IPS-18c (cell line): ENCODE measurements around the gene TMEM191B.
"Not testable (repeated sequence)": the region's sequence is repeated elsewhere in the genome, so short reads cannot be mapped to it uniquely, and the experiment has no call there.

Experiments
- H3K4me3 ChIP-seq: 2 replicates; pipeline ENCODE4 v1.7.0; 2013; ENCODE audit warnings: low read depth, mild to moderate bottlenecking, low read length, moderate library complexity; ENCODE audit not compliant: insufficient read depth
- H3K9me3 ChIP-seq: one replicate; pipeline ENCODE4 v1.6.1; 2013; ENCODE audit warnings: mild to moderate bottlenecking, low read length, moderate library complexity; ENCODE audit not compliant: control insufficient read depth, insufficient read depth

Gene TMEM191B

DNA sequence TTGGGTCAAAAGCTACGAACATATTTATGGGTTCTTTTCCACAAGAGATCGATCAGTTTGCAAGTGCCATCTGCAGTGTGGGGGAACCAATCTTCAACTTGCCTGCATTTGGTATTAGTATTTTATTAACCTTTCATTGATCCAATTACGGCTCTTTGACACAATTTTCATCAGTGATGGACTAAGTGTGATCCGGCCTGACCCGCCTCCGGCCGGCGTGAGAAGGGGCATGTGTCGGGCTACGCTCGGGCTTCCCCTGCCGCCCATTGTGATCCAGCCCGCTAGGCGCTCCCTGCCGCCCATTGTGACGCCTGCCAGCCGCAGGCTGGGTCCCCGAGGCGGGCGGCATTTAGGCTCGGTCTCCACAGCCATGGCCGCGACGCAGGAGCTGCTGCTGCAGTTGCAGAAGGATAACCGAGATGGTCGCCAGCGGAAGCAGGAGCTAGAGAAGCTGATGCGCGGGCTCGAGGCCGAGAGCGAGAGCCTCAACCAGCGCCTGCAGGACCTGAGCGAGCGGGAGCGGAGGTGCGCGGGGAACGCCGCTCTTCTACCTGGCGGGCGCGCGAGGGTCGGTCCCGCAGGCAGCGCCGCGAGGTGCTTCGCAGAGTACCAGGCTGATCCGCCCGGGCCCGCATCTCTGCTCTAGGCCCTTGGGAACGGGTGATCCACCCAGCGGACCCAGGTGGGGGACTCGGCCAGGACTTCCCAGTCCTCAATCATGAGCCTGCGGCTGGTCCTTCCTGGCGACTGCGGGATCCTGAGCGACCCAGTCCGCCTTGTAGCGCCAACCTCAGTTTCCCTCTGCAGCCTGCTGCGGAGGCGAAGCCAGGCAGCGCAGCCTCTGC is at the start of gene TMEM191B:
Gene TMEM191B, plus strand, starts transcription at position 51 of the 845 bp plus-strand sequence. Its CDS starts 179 bp downstream, at position 230.
- peak within 1 kb of the TSS; percentile 24; the same call in 1 of the 2 replicates for H3K4me3 ChIP-seq
- H3K9me3 ChIP-seq = not testable (repeated sequence)

DNA sequence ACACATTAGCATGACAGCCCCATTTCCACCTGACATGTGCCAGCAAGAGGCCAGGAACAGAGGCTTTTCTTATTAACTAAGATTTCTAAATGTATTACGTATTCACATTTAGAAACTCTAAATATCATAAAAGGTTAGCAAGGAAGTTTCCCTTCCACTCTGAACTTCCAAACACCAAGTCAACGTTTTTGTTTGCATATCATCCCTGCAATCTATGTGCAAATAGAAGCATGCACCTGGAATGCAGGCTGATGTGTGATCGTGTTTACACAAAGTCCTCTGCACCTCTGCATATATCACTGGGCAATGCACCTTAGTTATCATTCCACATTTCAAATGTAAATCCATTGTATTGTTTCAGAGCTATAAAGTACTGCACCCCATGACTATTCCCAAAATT is 31.4 kb upstream of the TMEM191B start:
- H3K4me3 ChIP-seq, H3K9me3 ChIP-seq: not testable (repeated sequence)

DNA sequence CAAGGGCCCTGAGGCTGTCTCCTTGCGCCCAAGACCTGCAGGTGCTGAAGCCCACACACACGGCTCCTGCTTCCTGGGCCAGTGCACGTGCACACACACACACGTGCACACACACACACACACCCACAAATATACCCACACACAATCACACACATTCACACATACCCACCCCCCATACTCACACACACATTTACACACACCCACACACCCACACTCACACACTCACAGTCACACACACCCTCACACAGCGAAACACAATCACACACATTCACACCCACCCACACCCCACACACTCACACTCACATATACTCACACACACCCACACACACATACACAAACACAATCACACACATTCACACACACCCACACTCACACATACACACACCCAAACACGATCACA is 16.3 kb upstream of the TMEM191B start:
- H3K4me3 ChIP-seq, H3K9me3 ChIP-seq: not testable (repeated sequence)

DNA sequence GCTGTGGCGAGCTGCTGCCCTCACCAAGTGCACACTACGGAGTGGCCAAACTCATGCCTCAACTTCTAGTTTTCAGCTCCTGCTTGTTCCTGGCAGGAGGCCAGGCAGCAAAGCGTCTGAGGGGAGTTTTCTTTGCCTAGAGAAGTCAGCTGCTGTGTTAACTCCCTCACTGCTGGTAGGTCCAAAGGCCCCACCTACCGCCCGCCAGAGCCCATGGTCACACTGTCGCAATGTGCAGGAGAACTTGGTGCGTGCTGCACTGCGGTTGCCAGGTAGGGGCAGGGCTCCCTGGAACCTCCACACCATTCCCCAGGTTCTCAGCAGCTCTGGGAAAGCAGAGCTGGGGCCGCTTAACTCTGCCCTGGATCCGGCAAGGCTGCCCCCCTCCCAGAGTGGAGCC is 15.2 kb upstream of the TMEM191B start:
- not testable (repeated sequence) for H3K9me3 ChIP-seq

DNA sequence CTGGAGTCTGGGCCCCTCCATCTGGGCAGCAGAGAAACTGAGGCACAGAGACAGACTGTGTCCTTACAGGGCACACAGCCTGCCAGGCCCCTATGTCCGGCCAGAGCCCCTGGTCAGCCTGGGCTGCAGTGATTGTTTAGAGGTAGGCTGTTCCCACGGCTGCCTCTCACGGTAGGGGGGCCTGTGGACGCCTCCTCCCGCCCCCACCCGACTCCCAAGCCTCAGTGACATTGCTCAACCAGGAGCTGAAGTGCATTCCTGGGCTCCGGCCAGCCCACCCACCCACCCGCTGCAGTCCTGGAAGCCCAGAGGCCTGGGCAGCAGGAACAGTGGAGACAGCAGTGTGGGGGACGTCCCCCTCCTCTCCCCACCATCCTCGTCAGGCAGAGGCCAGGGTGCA is 14.1 kb upstream of the TMEM191B start:
- H3K4me3 ChIP-seq, H3K9me3 ChIP-seq: not testable (repeated sequence)

More for the DNA sequence above, 15.2 kb upstream of the TMEM191B start:
- H3K4me3 ChIP-seq = not testable (repeated sequence)

DNA sequence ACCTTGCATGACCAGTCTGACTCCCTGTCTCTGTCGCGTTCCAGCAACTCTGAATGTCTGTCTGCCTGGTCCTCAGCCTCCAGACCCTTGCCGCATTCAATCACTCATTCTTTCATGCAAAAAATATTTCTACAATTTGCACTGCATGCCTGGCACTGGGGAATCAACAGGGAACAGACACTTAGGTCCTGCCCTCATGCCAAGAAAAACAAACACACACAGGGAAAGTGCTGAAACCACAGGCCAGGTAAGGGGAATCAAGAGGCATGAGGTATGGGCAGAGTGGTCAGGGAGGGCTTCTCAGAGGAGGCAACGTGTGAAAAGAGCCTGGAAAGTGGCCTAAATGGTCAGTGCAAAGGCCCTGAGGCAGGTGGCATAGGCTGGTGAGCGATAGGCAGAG is 9.5 kb upstream of the TMEM191B start, which contains the start of gene GGTLC3:
Gene GGTLC3, minus strand, starts transcription at position 101 of the 400 bp plus-strand sequence. CDS start 264 bp downstream, outside the sequence.
- H3K9me3 ChIP-seq = not testable (repeated sequence)

DNA sequence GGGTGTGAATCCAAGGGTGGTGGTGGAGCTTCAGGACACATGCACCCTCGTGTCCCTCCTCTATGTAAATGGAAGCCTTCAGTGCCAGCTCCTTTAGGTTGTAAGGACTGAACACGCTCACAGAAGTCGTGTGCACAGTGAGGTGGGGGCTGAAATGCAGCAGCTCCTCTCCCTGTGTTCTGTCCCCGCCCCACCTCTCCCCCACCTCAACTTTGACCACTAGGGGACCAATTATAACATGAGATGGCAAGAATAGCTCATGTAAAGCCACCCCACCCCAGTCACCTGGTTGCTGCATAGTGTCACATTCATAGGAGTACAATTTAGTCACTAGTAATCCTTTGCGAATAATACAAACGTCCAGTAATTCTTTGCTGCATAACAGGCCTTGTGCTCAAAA is 4.8 kb upstream of the TMEM191B start:
- H3K9me3 ChIP-seq, H3K4me3 ChIP-seq: not testable (repeated sequence)

More for the DNA sequence above, 9.5 kb upstream of the TMEM191B start, which contains the start of gene GGTLC3:
- not testable (repeated sequence) for H3K4me3 ChIP-seq

DNA sequence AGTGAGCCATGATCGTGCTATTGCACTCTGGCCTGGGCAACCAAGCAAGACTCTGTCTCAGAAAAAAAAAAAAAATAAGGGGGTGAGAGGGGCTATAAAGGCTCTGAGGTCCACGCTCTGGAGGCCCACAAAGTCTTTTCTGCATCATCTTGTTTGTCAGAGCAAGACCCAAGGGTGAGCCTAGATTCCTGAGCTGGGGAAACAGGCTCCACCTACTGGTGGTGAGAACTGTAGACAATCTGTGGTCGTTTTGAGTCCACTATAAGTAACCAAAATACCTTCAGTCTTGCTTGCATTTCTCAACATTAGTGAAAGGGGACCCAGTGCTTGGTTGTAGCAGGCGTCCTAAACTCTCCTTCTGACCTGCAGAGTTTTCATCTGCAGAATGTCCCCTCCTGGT is 4.3 kb upstream of the TMEM191B start:
- not testable (repeated sequence) for H3K9me3 ChIP-seq, H3K4me3 ChIP-seq

DNA sequence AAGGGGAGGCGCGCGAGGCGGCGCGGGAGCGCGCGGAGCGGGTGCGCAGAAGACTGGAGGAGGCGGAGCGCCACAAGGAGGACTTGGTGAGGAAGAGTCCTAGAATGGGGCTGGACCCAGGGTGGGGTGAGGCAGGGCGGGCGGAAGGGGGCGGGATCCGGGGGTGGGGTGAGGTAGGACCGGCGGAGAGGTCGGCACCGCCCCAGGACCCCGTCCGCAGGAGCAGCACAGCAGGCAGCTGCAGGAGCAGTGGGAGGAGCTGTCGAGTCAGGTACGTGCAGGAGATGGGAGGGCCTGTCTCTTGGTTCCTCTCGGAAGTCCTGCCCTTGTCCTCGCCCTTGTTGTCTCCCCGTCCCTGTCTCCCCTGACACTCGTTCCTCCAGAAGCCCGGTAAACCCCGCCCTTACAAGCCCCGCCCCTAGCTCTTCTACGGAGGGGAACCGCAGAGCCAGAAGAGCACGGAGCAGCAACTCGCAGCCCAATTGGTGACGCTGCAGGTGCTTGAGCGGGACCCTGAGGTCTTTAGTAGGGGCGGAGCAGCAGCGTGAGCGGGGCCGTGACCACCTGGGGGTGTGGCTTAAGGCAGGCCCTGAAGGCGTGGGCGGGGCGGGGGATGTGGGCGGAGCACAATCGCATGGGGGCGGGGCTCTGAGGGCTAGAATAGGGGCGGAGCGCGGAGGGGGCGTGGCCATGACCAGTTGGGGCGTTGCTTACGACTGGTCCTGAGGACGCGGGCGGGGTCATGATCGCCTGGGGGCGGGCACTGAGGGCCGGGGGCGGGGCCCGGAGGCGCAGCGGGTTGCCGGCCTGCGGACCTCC is 1.2 kb downstream of the TMEM191B start:
- H3K9me3 ChIP-seq = not testable (repeated sequence)
- peak overlapping the region; percentile 31; the same call in 1 of the 2 replicates for H3K4me3 ChIP-seq

DNA sequence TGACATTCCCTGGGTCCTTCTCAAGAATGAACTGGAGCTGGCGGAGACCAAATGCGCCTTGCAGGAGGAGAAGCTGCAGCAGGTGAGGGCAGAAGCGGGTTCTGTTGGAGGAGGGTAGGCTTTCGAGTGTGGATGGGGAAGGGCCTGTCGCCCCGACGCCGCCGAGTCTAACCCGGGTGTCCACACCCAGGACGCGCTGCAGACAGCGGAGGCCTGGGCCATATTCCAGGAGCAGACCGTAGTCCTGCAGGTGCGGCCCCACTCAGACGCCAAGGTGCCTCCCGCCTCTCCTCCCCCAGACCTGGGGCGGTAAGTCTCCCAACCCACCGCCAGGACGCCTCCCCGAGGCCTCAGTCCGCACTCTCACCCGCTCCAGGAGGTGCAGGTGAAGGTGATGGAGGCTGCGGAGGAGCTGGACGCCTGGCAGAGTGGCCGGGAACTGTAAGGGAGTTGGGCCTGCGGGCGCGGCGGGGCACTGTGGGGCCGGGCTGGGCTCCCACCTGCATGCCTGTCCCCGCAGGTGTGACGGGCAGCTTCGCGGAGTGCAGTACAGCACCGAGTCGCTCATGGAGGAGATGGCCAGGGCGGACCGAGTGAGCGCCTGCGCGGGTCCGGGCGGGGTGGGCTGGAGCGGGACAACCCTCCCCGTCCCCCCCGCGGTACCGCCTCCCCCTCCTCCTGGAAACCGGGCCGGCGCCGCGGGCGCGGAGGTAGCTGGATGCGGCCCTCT is 2.0 kb downstream of the TMEM191B start:
- not testable (repeated sequence) for H3K9me3 ChIP-seq, H3K4me3 ChIP-seq

DNA sequence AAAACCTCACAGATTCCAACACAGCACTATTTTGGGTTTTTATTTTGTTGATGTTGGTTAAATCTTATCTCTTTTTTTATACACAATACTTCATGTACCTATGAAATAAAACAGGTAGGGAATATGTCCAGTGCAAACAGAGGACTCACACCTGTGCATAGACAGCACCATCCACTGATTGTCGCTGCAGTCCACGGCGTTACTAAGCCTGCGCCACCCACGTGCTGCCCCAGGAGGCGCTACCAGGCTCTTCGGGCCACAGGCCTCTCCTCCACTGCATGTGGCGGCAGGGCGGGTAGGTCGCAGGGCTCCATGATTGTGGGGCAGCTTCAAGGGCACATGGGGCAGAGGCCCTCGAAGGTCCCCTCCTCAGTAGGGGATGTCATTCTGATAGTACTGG is 6.0 kb downstream of the TMEM191B start:
- H3K4me3 ChIP-seq, H3K9me3 ChIP-seq: not testable (repeated sequence)

DNA sequence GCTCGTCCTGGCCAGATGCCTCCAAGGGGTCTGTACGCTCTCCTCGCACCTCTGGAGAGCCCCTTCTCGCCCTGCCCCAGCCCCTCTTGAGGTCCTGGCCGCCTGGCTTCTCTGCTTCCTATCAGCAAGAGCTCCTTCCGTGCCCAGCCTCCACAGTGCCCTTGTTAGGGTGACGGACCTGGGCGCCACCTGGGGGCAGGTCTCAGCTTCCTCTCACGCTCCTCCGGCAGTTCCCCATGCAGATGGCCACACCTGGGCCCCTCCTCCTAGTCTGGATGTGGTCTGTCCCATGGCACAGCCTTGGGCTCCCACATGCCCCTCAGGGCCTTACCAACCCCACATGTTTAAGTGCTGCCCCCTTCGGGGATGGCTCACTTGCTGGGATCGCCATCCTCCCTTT is 6.7 kb downstream of the TMEM191B start:
- not testable (repeated sequence) for H3K4me3 ChIP-seq, H3K9me3 ChIP-seq

DNA sequence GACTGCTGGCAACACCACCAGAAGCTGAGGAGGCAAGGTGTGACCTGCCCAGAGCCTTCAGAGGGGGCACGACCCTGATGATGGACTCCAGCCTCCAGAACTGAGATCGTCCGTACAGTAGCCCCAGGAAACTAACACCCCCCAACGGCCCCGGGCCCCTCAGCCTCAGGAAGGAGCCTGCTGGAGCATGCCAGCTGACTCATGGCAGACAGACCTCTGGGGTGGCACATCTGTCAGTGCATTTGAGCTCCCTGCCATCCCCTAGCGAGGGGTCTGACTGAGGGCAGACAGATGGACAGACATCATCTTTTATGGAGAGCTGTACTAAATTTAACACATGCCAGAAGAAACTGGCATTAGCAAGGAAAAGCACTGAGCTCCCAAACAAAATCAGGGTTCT is 12.4 kb downstream of the TMEM191B start:
- H3K4me3 ChIP-seq, H3K9me3 ChIP-seq: not testable (repeated sequence)

DNA sequence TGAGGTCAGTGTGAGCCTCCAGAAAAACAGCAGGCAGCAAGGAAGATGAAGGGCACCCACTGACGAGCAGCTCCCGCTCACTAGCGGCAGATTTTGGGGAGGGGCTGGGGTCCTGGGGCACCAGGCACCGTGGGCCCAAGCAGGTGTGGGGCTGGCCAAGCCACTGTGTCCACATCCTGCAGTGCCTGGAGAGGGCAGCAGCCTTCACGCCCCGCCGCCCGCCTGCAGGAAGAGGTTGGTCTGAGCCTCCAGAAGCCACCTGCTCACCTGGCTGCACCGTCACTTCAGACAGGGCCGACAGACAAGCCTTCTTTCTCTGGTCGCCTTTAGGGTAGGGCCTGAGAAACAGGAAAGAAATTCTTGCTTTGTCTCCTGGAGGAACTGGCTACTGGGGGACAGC is 15.8 kb downstream of the TMEM191B start:
- H3K4me3 ChIP-seq, H3K9me3 ChIP-seq: not testable (repeated sequence)

DNA sequence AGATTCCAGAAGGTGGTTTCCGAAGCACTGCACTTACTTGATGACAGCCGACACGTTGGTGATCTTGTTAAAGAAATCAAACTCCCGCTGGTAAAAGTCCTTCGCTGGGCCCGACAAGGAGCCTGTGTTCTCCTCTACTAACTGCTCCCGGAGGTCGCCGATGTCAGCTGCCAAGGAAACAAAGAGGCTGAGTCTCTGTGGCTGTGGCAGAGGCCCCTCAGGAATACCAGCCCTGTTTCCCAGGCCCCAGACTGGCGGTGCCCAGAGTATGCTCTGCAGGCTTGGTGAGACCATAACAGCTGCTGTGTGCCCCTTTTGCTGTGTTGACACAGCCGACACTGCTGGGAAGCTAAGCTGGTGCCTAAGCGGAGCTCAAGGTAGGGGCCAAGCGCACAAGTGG is 17.0 kb downstream of the TMEM191B start:
- not testable (repeated sequence) for H3K4me3 ChIP-seq, H3K9me3 ChIP-seq

DNA sequence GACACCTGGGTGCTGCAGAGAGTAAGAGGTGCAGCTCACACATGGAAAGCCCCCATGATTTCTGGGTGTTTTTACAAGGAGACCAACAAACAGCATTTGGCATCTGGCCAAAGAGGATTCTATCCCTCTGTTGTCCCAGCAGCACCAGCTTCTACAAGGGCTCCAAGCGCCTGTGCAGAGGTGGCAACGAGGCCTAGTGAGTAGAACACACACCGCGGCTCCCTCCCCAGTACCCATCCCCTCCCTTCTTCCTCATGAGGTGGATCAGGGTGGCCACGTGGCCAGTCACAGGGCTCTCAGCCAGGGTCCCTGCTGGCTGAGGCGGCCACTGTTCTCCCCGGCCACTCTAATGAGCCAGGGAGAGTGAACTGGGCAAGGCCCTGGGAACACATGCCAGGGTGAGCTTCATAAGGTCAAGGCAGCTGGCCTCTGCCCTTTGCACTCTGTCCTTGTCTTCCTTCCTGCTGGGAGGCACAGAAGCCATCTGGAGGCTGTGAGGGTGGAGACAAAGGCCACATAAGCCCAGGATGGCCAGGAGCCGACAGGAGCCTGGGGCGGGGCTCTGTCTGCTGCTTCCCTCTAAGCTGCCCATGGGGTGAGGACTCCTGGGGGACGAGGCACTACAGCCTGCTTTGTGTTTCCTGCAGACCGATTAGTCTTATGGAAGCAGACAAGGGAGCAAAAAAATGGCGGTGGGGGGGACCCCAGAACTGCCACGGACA is 22.0 kb downstream of the TMEM191B start:
- not testable (repeated sequence) for H3K9me3 ChIP-seq, H3K4me3 ChIP-seq

DNA sequence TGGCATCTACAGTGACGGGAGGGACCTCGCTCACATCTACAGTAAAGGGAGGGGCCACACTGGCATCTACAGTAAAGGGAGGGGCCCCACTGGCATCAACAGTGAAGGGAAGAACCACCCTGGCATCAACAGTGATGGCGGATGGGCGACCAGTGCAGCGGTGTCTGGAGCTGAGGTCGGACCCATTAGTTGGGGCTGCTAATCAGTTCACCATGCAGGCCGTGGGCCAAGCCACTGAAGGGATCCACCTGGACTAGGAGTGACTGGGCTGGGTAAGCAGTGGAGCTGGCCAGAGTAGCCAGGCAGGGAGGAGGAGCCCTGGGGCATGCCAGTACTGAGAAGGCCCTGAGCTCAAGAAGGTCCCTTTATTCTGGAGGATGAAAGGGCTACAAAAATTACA is 23.4 kb downstream of the TMEM191B start:
- not testable (repeated sequence) for H3K9me3 ChIP-seq, H3K4me3 ChIP-seq
